ENCODE results near the gene GRID2.

The GRID2 gene

DNA sequence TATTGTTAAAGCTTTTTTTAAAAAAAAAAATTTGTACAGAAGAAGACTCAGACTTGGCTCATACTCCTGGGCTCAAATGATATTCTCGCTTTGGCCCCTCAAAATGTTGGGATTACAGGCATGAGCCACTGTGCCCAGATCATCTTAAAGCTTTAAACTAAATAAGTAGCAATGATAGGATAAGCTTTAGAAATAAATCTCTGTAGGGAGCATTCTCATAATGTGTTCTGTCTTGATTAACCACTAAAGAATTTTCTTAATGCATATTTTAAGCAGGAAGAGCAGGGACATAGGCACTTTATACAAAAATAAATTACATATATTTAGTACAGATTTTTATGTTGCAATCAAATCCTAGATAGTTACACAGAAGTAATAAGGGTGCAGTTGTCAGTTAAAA lies 667.2 kb downstream of the GRID2 start:
- FAIRE-seq: no peak

GRCh38 chr4:92988301-92988700 lies 684.5 kb downstream of the GRID2 start:
- no peak for FAIRE-seq

- no peak for FAIRE-seq
Measured at GRCh38 chr4:92992758-92993157, 689.0 kb downstream of the GRID2 start.

DNA sequence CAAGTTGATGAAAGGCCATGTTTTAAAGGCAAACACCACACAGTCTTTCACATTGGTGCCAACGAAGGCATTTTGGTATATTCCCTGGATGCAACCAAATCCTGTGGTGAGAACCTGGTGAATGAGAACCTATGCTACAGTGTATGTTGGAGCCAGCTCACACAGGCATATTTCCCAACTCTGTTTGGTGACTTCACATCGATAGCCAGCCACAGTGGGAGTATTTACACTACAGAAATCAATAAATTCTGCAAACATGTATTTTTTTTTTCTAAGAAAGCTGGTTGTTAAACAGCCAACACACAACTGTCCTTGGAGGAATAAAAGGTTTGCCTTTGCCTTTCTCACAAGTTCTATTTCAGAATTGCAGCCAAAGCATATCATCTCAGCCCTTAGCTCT lies 691.0 kb downstream of the GRID2 start:
- FAIRE-seq: no peak

- FAIRE-seq: no peak
Measured at GRCh38 chr4:92996533-92996932, 692.8 kb downstream of the GRID2 start.

GRCh38 chr4:93000910-93001309 lies 697.1 kb downstream of the GRID2 start:
- FAIRE-seq: no peak

- FAIRE-seq: no peak
Measured at GRCh38 chr4:93002240-93002639, 698.5 kb downstream of the GRID2 start.

- FAIRE-seq: no peak
Measured at GRCh38 chr4:93016350-93016749, 712.6 kb downstream of the GRID2 start.

- FAIRE-seq: no peak
Measured at GRCh38 chr4:93018243-93018642, 714.5 kb downstream of the GRID2 start.

DNA sequence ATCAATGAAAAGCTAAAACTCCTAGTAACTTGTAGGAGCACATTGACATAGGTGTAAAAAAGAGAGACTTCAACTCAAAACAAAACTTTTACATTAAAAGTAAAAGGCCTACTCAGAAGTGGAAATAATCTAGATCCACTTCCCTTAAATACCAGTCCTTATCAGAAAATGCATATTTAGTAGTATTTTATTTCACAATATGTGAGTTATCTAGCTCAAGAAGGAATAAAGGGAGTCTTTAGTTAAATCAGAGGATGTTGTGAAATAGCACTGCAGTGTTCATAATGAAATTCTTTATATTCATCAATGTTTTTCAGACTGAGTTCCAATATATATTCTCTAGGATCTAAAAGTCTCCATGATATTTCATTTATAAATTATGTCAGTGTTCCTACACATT lies 715.0 kb downstream of the GRID2 start:
- FAIRE-seq: no peak

DNA sequence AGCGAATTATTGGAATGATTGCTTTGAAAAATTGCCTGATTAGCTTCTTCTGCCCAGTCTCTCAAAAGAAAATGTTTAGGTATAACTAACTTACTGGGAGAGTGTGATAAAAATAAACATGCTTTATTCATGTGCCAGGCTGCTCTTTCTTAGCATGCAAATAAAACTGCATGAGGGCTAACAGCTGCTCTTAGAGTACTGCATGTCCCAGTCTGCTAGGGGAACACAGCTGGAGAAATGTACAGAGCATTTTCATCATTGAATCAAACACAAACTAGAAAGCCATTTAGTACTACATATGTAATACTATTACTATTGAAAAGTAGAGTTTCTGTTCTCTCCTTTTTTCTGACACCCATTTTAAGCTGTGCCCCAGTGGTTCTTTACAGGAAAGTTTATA lies 726.0 kb downstream of the GRID2 start:
- no peak for FAIRE-seq

DNA sequence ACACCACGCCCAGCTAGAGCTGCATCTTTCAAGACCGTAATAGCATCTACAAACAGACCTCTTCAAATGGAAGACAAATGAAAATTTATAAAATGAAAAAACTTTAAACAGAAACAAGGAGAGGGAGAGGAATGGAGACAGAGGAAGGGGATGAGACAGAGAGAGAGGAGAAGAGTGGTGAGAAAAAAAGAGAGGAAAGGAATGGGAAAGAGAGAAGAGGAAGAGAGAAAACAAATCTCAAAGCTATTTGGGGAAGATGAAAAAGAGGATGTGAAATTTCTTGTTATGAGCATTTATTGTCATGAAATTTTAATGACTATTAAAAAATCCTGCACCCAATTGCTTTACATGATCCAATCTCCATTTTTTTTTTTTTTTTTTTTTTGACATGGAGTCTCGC lies 726.9 kb downstream of the GRID2 start:
- FAIRE-seq: no peak

DNA sequence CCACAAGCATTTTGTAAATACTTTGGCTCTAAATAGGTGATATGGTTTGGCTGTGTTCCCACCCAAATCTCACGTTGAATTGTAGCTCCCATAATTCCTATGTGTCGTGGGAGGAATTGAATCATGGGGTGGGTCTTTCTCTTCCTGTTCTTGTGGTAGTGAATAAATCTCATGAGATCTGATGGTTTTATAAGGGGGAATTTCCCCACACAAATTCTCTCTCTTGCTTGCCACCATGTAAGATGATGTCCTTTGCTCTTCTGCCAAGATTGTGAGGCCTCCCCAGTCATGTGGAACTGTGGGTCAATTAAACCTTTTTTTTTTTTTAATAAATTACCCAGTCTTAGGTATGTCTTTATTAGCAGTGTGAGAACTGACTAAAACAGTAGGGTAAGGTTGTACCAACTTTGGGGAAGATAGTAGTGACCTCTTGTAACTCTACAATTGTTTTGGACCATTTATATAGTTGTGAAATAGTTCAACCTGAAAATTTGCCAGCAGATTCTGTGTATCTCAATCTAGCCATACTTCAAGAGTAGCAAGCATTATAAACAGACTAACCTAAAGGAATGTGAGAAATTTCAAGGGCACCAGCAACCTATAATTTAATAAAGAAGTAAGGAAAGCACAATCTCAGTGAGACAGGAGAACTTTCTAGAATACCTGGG lies 727.8 kb downstream of the GRID2 start:
- no peak for FAIRE-seq

GRCh38 chr4:93042746-93043145 lies 739.0 kb downstream of the GRID2 start:
- no peak for FAIRE-seq

DNA sequence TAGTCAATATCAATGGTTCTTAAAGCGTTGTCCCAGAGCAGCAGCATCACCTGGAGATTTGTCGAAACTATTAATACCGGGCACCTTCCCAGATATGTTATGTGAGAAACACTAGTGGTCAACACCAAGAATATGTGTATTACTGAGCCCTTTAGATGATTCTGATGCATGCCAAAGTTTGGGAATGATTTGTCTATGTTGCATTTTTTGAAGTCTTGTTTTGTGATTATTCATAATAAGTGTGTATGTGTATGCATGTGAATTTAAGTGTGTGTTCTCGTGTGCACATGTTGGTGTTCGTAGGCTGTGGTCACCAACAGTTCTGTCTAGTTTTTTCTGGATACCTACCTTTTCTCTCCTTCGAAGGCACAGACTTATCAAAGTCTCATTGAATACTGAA lies 749.4 kb downstream of the GRID2 start:
- FAIRE-seq: no peak

DNA sequence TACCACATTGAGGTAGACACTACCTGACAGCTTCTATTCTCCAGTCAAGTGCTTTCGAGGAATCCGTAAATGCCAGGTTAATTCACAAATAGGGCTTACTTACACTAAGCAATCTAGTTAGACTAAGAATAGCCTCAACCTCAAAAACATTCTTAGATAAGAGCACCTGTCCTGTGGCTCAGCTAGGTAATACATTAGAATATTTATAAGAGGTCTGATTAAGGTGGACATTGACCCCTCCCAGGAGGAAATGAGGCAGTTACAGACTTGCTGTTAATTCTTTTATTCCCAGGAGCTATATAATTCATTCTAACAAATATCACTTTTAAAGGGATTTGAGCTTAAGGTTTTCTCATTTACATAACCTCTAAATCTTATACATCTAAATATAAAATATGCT lies 758.1 kb downstream of the GRID2 start:
- no peak for FAIRE-seq

DNA sequence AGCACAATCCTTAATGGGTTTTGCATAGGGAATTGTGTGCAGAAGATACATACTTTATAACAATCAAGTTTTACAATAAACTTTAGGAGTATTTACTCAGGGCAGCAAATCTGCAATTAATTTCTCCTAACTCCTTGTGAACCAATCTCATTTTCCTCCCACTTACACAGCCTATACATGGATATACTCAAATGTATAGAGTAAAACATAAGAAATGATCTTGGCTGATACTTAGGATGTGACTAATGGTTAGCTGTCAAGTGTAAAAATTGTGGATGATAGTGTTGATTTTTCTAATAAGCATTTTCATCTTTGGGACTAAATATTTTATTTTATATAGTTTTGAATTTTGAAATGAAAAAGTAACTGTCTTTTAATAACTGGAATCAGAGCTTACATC lies 759.6 kb downstream of the GRID2 start:
- no peak for FAIRE-seq

- FAIRE-seq: no peak
Measured at GRCh38 chr4:93065790-93066189, 762.0 kb downstream of the GRID2 start.

DNA sequence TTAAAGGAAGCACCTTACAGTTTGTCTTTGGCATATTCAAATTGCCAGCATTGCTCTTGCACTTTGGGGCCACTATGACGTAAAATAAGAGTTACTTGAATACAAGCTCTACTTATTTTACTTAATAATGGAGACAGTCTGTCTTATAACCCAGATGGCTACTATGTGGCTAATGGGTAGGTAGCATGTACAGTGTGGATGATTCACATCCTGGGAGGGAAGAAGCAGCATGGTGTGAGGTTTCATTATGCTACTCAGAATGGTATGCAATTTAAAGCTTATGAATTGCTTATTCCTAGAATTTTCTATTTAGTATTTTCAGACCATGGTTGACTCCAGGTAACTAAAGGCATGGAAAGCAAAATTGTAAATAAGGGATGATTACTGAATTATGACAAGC lies 763.0 kb downstream of the GRID2 start:
- FAIRE-seq: no peak

- FAIRE-seq: no peak
Measured at GRCh38 chr4:93072292-93072691, 768.5 kb downstream of the GRID2 start.

DNA sequence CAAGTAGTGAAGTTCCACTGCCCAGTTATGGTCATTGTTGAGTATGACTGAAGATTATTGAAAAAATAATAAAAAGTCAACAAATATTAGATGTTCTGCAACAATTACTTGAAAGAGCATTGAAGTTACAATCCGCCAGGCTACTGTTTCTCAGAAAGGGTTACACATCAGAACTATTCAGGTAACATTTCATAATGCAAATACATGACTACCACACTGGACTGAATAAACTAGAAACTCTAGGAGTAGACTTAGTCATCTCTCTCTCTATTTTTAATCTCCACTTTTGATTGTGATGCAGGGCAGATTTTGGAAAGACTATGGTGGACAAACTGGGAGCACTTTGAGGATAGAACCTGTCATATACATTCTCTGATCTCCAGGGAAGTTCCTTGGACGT lies 776.5 kb downstream of the GRID2 start:
- no peak for FAIRE-seq

- FAIRE-seq: no peak
Measured at GRCh38 chr4:93084599-93085305, 781.0 kb downstream of the GRID2 start.

- FAIRE-seq: no peak
Measured at GRCh38 chr4:93086356-93086755, 782.6 kb downstream of the GRID2 start.

- no peak for FAIRE-seq
Measured at GRCh38 chr4:93092765-93093164, 789.0 kb downstream of the GRID2 start.

DNA sequence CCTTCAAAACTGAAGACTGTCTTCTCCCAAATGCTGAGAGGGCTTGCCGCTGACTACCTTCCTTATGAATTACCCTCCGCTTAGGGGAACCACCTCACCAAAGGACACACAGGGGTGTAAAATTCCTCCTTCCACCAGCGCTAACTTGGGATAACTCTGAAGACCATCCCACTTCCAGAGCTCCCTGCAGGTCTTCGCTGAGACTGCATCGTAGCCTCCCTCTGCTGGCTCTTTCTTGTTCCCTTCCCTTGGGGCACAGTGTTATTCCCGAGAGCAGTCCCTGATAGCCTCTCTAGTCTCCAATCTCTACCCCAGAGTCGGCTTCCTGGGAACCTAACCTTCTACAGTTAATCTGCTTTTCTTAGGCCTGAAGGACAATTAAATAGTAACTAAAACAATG lies 799.3 kb downstream of the GRID2 start:
- no peak for FAIRE-seq
